NCI-H2196 (cell line): ENCODE data around the gene BHLHE40.
"Not testable (repeated sequence)": the region's sequence is repeated elsewhere in the genome, so short reads cannot be mapped to it uniquely, and the experiment has no call there.

Experiments
- DNase-seq: peaks from one replicate; lab custom pipeline; 2025; ENCODE audit not compliant: unreplicated experiment; lab: John Stamatoyannopoulos, UW

BHLHE40 gene

DNA sequence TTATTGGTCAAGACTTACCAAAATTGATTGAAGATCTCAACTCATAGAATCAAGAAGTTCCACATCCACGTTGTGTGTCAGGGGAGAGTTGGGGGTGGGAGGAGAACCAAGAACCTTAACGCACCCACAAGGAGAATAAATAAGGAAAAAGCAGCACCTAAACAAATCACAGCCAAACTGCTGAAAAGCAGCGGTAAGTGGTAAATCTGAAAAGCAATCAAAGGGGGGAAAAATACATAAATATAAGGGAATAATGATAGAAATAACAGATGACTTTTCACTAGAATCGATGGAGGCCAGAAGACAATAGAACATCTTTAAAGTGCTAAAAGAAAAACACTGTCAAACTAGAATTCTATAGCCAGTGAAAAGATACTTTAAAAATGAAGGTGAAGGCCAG is 20.1 kb upstream of the BHLHE40 start:
- no peak for DNase-seq

DNA sequence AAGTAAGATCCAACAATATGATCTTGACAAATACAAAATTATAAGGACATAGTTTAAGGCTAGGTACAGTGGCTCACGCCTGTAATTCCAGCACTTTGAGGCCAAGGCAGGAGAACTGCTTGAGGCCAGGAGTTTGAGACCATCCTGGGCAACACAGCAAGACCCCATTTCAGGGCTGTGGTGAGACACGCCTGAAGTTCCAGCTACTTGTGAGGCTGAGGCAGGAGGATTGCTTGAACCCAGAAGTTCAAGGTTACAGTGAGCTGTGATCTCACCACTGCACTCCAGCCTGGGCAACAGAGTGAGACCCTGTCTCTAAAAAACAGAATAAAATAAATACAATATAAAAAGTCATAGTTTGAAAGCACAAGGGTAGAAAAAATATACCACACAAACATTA is 17.4 kb upstream of the BHLHE40 start:
- DNase-seq, result not testable (repeated sequence)

DNA sequence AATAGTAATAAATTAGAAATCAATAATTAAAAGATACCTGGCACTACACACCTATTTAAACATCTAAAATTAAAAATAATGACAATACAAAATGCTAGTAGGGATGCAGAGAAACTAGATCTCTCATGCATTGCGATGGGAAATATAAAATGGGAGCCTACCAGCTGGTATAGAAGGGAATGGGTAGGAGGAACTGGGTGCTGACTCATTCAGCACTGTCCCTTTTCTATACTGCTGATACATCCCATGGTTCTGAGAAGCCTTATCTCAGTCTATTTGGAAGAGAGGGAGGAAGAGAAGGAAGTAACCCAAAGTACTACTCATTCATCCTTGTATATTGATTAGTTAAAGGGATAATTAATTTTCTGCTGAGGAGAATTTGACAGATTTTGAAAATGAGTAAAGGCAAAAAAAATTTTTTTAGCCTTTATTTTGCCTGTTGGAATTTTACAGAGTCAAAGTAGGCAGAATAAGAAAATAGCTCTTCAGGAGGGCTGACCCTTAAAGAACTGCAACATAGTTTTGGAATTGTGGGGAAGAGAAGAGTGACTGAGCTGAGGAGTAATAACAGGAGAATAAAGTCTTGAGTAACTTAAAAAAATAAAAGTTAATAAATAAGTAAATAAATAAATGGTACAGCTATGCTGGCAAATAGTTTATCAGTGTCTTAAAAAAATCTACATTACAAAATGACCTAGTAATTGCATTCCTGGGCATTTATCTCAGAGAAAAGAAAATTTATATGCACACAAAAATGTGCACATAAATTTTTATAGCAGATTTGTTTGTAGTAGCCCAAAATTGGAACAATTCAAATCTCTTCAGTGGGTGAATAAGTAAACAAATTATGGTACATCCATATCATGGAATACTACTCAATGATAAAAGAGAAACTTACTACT is 15.3 kb upstream of the BHLHE40 start:
- no peak for DNase-seq

DNA sequence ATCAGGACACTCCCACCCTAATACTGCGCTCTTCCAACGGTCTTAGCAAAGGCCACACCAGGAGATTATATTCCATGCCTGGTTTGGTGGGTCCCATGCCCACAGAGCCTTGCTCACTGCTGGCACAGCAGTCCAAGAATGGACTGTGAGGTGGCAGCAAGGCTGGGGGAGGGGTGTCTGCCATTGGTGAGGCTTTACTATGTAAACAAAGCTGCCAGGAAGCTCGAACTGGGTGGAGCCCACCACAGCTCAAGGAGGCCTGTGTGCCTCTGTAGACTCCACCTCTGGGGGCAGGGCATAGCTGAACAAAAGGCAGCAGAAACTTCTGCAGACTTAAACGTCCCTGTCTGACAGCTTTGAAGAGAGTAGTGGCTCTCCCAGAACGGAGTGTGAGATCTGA is 13.2 kb upstream of the BHLHE40 start:
- DNase-seq, result not testable (repeated sequence)

DNA sequence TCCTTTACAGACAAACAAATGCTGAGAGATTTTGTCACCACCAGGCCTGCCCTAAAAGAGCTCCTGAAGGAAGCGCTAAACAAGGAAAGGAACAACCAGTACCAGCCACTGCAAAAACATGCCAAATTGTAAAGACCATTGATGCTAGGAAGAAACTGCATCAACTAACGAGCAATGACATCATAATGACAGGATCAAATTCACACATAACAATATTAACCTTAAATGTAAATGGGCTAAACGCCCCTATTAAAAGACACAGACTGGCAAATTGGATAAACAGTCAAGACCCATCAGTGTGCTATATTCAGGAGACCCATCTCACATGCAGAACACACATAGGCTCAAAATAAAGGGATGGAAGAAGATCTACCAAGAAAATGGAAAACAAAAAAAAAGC is 11.6 kb upstream of the BHLHE40 start:
- not testable (repeated sequence) for DNase-seq

DNA sequence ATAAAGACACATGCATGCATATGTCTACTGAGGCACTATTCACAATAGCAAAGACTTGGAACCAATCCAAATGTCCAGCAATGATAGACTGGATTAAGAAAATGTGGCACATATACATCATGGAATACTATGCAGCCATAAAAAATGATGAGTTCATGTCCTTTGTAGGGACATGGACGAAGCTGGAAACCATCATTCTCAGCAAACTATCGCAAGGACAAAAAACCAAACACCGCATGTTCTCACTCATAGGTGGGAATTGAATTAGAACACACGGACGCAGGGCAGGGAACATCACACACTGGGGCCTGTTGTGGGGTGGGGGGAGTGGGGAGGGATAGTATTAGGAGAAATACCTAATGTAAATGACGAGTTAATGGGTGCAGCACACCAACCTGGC is 7.8 kb upstream of the BHLHE40 start:
- DNase-seq, result not testable (repeated sequence)

DNA sequence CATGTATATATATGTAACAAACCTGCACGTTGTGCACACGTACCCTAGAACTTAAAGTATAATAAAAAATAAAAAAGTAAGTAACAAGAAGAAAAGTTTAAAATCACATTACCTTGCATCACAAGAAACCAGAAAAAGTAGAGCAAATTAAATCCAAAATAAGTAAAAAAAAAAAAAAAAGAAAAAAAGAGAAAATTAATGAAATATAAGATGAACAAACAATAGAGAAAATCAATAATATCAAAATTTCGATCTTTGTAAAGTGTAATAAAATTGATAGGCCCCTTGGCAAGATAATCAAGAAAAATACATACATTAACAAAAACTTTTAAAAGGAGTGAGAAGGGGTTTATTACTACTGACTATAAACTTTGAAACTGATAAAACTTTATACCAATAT is 7.4 kb upstream of the BHLHE40 start:
- DNase-seq, result no peak

DNA sequence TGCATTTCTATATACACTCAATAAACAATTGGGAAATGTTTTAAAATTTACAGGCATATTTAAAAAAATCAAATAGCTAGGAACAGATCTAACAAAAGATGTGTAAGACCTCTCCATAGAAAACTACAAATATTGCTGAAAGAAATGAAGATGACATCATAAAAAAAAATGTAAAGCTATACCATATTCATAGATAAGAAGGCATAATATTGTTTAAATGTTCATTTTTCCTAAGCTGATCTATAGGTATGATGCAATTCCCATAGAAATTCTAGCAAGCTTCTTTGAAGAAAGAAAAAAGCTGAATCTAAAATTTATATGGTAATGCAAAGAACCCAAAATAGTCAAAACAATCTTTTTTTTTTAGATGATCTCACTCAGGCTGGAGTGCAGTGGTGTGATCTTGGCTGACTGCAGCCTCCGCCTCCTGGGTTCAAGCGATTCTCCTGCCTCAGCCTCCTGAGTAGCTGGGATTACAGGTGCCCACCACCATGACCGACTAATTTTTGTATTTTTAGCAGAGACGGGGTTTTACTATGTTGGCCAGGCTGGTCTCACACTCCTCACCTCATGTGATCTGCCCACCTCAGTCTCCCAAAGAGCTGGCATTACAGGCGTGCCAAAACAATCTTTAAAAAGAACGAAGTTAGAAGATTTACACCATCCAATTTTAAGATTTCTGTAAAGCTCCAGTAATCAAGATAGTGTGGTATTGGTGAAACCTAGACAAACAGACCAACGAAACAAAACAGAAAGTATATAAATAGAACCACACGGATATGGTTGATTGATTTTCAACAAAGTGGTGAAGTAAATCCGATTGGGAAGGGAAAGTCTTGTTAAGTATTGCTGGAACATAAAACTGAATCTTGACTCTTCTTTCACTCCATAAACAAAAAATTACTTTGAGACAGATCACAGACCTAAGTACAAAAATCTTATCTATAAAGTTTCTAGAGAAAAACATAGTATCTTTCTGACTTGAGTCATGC is 6.3 kb upstream of the BHLHE40 start:
- DNase-seq, result no peak

DNA sequence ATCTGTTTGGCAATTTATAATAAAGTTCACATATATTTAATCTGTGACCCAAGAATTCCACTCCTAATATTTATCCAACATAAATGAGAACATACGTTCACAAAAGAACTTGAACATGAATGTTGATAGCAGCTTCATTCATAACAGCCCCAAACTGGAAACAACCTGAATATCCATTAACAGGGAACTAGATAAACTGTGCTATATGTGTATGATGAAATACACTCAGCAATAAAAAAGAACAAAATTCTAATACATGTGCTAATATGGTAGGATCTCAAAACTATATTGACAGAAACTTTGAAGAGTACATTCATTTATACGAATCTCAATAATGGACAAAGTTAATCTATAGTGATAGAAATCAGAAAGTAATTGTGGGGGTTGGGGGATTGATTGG is 5.1 kb upstream of the BHLHE40 start:
- DNase-seq, result no peak

DNA sequence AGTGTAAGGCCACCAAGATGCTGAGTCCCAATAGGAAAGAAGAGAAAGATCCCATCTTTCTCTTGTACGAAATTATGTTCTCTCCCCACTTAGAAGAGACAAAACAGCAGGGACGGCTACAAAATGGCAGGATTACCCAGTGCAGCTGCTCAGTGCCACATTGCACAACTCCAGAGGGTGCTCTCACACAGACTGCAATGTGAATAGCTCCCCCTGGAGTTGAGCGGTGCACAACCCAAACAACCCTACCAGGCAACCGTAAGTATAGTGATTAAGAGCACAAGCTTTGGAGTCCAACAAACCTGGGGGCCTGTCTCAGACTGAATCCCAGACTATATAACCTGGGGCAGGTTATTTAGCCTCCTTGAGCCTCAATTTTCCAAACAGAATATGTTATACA is 3.1 kb upstream of the BHLHE40 start:
- peak; percentile 22 for DNase-seq

DNA sequence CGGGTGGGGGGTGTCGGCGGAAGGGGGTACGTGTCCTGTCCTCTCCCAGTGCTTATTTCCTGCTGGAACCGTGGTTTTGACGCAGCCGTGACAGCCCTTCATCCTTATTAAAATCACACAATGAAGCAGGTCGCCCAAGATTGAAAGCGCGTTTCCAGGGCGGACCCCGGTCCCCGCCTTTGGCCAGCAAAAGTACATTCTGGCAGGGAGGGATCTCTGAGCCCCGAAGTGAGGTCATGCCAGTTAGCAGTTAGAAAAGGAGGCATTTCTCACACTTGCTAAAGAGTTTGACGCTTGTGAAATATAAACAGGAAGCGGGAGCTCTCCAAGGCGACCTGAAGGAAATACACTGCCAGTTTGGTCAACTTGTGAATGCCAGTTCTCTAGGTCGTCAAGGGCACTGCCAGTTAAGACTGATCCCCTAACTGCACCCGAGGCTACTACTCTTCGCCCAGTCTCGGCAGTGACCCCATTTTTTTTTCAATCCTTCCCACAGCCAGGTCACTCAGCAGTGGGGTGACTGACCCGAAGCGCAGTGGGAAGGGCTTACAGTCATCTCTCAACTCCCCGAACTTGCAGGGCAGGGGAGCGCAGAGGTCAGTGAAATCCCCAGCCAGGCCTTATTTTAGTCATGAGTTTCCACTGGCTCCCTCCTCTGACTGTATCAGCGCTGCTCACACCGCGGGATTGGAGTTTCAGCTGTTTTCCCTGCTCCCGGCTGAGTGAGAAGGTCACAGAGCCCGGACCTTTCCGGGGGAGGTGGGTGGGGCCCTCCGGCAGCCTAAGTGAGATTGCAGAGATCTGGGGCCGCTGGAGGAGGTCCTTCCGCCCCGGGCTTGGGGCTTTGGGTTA is 2.0 kb upstream of the BHLHE40 start:
- DNase-seq, result no peak

DNA sequence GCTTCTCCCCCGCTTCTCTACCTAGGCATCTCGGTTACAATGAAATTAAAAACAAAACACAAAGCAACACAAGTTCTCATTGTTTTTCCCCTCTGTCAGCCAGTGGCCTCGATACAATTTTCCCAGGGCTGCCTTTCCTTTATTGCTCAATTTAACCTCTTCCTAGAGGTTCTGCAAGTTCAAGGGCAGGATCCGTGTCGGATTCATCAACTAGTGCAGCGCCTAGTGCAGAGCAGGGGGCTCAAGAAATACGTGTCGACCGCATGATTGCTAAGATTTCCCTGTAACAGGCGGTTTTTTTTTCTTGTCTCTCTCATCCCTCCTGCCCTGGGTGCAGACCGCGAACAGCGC is 1.4 kb upstream of the BHLHE40 start:
- peak; percentile 5 for DNase-seq

DNA sequence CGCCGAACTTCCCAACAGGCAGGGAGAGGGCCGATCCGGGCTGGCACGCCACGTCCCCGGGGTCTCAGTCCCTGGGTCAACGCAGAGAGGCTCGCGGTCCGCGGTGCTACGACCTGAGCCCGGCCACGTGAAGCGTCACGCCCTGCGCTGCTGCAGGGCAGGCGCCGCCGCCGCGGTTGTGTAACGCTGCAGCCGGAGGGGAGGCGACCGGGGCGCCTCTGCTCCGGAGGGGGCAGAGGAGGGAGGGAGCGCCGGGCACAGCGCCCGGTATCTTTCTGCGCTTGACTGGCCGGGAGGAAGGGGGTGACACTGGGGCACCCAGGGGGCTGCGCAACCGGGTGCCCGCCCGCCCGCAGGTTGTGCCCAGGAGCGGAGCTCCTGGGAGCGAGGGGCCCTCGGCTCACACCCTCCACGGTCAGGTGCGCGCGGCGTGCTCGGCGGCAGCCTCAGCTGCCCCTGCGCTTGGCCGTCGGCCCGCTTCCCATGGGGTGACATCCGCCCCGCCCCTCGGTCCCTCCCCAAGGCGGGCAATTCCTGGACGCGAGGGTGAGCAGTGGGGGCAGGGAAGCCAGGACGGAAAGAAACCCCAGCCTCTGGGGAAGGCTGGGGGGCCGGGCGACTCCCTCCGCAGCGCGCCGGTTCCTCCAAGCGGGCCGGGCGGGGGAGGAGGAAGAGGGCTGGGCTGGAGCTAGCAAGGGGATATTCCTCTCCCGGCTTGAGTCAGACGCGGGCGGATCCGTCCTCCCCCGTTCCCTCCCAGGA is 852 bp upstream of the BHLHE40 start:
- DNase-seq, result peak; percentile 84

DNA sequence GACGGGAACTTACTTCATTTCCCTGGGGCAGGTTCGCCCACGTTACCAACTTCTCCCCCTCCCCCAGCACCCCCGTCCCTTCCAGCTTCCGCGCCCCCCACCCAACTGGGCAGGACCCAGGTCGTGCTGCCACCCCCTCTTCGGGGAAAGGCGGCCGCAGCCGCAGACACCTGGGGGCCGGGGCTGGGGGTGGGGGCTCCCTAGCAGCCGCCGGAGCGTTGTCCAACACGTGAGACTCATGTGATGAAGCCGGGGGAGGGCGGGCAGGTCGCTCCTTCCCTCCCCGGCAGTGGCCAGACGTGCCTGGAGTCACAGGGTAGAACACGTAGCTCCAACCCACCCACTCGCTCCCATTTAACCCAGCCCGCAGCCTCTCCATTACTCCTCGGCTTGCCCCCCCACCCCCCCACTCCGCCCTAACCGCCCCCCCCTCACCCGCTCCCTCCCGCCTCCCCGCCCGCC is 240 bp upstream of the BHLHE40 start:
- peak; percentile 68 for DNase-seq

DNA sequence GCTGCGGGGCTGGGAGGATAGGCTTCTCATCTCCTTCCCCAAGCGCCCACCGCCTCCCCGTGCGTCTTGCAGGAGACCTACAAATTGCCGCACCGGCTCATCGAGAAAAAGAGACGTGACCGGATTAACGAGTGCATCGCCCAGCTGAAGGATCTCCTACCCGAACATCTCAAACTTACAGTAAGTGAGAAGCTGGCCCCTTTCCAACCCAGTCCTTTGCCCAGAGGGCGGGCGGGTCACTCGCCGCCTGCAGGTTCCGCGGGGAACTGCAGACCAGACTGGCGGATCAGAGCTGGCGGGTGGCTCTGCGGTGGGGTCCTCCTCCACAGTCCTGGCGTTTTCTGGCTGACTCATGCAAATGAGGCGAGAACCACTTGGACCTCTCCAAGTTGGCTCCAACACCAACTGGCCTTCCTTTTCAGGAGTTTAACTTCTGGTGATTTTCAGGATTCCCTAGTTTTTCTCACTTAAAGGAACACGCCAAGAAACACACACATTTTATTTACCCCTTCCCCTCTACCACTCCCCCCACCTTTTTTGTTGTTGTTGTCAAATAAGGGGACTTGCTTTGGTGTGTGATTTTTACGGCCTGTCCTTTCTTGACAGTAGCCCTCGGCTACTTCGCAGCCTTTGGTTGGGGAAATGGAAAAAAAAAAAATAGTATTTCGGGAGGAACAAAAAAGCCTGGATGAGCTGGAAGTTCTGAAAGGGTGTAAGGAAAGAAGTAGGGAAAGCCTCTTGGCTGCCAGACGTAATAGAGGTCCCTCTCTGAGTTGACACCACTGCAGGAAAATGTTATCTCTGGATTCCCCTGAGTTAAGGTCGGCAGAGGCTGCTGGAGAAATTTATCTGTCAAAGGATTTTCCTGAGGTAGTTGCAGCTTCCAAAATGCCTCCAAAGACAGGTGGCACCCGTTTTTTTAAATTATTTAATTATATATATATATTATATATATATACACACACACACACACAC is 1.3 kb downstream of the BHLHE40 start:
- peak; percentile 78 for DNase-seq

DNA sequence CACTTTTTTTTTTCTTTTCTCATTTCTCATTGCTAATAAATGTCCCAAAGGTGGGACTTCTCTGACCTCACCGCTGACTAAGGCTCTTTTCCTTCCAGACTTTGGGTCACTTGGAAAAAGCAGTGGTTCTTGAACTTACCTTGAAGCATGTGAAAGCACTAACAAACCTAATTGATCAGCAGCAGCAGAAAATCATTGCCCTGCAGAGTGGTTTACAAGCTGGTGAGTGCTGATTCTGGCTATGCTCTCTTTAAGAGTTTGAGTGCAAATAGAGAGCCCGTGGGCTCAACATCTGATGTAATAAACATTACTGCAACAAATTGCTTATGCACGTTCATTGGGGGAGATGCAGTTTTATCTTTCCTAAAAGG is 2.0 kb downstream of the BHLHE40 start:
- DNase-seq, result no peak

DNA sequence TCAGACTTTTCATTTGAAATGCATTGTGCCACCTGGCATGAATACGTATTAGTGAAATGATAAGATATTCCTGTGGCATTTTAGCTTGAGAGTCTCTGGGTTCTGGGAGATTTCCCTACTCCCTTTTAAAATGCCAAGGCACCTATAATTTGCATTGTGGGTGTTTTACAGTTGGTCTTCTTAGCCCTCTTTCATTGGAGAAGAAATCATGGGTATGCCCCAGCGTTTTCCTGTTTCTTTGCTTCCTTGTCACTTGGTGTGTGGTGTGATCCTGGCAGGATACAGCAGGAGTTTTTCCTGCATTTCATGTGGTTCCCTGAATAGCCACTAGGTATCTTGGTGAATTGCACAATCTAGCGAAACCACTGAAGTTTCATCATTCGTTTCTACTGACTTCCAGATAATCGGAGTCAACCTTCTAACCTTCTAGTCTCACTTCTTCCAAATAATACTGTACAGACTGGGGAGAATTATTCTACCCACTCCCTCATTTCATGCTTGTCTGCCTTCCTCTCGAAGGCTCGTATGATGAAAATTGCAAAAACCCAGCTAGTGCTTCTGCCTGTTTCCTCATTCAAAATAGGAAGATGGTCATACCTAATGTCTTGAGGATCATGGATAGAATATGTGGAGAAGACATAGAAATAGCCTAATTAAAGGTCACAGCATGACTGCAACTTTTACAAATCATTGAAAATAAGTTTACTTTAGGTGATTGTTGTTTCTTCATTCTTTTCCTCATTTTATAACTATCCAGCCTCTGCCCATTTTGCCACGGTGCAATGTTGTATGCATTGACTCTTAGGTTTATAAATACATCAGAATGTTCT is 2.6 kb downstream of the BHLHE40 start:
- peak; percentile 1 for DNase-seq
